AG04449 (cell line): ENCODE results near the gene ZC3HAV1.
"Not testable (repeated sequence)": the region's sequence is repeated elsewhere in the genome, so short reads cannot be mapped to it uniquely, and the experiment has no call there.

Experiments
- CTCF ChIA-PET: fragments of 350-600 bp; formaldehyde crosslinking; extraction: SDS; loops from one replicate; lab custom pipeline; 2021; ENCODE audit warnings: antibody characterized with exemption; lab: Yijun Ruan, JAX
- POLR2A ChIA-PET: fragments of 400-600, 350-600 bp; formaldehyde crosslinking; extraction: SDS; loops from one replicate; lab custom pipeline; 2020; ENCODE audit warnings: antibody characterized with exemption, inconsistent platforms; lab: Yijun Ruan, JAX
- DNase-seq: peaks from one replicate; pipeline ENCODE4 v3.0.0-alpha.2; 2010; ENCODE audit warnings: low read depth, low spot score
- H3K4me3 ChIP-seq: 2 replicates; pipeline ENCODE4 v1.5.1; 2011; ENCODE audit warnings: low read depth, mild to moderate bottlenecking, control low read depth, low read length
- CTCF ChIP-seq: IDR thresholded peaks from one replicate; pipeline ENCODE4 v1.5.1; 2011; ENCODE audit warnings: mild to moderate bottlenecking, moderate library complexity, low read length, control low read depth, inconsistent platforms; ENCODE audit not compliant: insufficient read depth; ENCODE audit errors: missing control alignments

The ZC3HAV1 gene

GRCh38 chr7:139084709-139085108, 24.8 kb downstream of the ZC3HAV1 start:
- ChIA-PET CTCF (interaction anchor here (4.7 kb wide), 1 partner anchor 10 kb away, joined by 30 read pairs; no protein-coding TSS in a partner anchor), POLR2A (no interaction called here)
- no peak overlapping the region for H3K4me3 ChIP-seq
- no peak for DNase-seq
- TF ChIP-seq CTCF, result no peak

GRCh38 chr7:139081584-139081983, 27.9 kb downstream of the ZC3HAV1 start:
- ChIA-PET POLR2A (no interaction called here), CTCF (interaction anchor here (1.8 to 2.7 kb wide), 4 partner anchors 12 to 195 kb away, joined by 5 to 9 read pairs (median 9); no protein-coding TSS in a partner anchor)
- TF ChIP-seq CTCF, result no peak
- no peak for DNase-seq
- H3K4me3 ChIP-seq, result no peak overlapping the region

GRCh38 chr7:139080905-139081304, 28.6 kb downstream of the ZC3HAV1 start:
- CTCF ChIA-PET, result interaction anchor here (1.8 to 2.7 kb wide), 4 partner anchors 11 to 194 kb away, joined by 5 to 9 read pairs (median 9); no protein-coding TSS in a partner anchor
- TF ChIP-seq CTCF, result no peak
- POLR2A ChIA-PET, result no interaction called here
- no peak overlapping the region for H3K4me3 ChIP-seq
- DNase-seq, result no peak

GRCh38 chr7:139079861-139080260, 29.7 kb downstream of the ZC3HAV1 start:
- CTCF ChIA-PET, result interaction anchor here (0.8 to 2.7 kb wide), 7 partner anchors 10 to 193 kb away, joined by 3 to 9 read pairs (median 5); no protein-coding TSS in a partner anchor
- no peak for DNase-seq
- no peak overlapping the region for H3K4me3 ChIP-seq
- POLR2A ChIA-PET, result no interaction called here
- no peak for TF ChIP-seq CTCF

GRCh38 chr7:139078911-139079310, 30.6 kb downstream of the ZC3HAV1 start:
- ChIA-PET CTCF (interaction anchor here (0.7 to 1.6 kb wide), 6 partner anchors 12 to 225 kb away, joined by 3 to 4 read pairs (median 3); no protein-coding TSS in a partner anchor), POLR2A (no interaction called here)
- no peak for DNase-seq
- no peak overlapping the region for H3K4me3 ChIP-seq
- no peak for TF ChIP-seq CTCF

DNA sequence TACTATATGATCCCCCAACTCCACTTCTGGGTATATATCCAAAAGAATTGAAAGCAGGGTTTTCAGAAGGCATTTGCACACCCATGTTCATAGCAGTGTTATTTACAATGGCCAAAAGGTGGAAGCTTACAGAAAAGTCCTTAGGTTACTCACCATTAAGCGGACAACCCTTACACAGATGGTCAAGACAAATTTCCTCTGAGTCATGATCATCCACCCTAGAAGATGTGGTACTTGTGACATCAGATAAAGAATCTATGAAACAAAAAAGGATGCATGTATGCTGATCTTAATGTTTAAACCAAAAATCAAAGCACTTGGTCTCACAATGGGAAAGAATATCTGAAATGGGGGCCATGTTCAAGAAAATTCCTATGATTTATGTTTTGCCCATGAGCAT, 31.1 kb downstream of the ZC3HAV1 start:
- TF ChIP-seq CTCF, result no peak
- ChIA-PET POLR2A (no interaction called here), CTCF (interaction anchor here (0.7 to 1.1 kb wide), 5 partner anchors 12 to 225 kb away, joined by 3 read pairs; no protein-coding TSS in a partner anchor)
- no peak overlapping the region for H3K4me3 ChIP-seq
- DNase-seq, result no peak

GRCh38 chr7:139077706-139078105, 31.8 kb downstream of the ZC3HAV1 start:
- DNase-seq, H3K4me3 ChIP-seq, POLR2A ChIA-PET: not testable (repeated sequence)
- CTCF ChIA-PET, result interaction anchor here (10.2 kb wide), 1 partner anchor 190 kb away, joined by 207 read pairs; no protein-coding TSS in a partner anchor
